Transverse colon (tissue), 4 donors: Measurements from ENCODE around the gene GSDME. TPM values are rescaled to one million over a fixed set of nuclear protein-coding genes. Genes with fewer than 3 reads are reported as not detected.

Experiments
- DNase-seq: peaks from one replicate; pipeline ENCODE4 v3.0.0-alpha.2; 2019
- H3K27ac ChIP-seq, 4 donors: fragments of 200-600 bp; sonication (generic); 2 replicates each; pipeline ENCODE4 v1.5.1; 2016 to 2018; ENCODE audit warnings: inconsistent platforms in 4 of 4
- H3K27me3 ChIP-seq: fragments of 200-600 bp; sonication (generic); 2 replicates; pipeline ENCODE4 v1.5.1; 2017; ENCODE audit warnings: inconsistent platforms
- H3K36me3 ChIP-seq, 4 donors: fragments of 200-600 bp; sonication (generic); 2 replicates each; pipeline ENCODE4 v1.5.1; 2017 to 2019; ENCODE audit warnings: inconsistent platforms in 4 of 4
- H3K4me1 ChIP-seq, 4 donors: fragments of 200-600 bp; sonication (generic); 2 replicates each; pipeline ENCODE4 v1.5.1; 2017 to 2020; ENCODE audit warnings: inconsistent platforms in 4 of 4
- H3K4me3 ChIP-seq, 4 donors: fragments of 200-600 bp; sonication (generic); 1 replicate in 1 of 4; 2 replicates in 3 of 4; pipeline versions ENCODE4 v1.5.1 to v1.6.1; 2017 to 2019; ENCODE audit warnings: inconsistent platforms in 4 of 4
- H3K9me3 ChIP-seq, 2 donors: fragments of 200-600 bp; sonication (generic); 2 replicates each; pipeline ENCODE4 v1.5.1; 2017 to 2019; ENCODE audit warnings: inconsistent platforms in 2 of 2
- EP300 ChIP-seq: sonication (generic); formaldehyde crosslinking; IDR thresholded peaks from one replicate; pipeline ENCODE4 v1.6.1; 2017; ENCODE audit warnings: antibody characterized with exemption, low read depth
- POLR2A ChIP-seq: fragments of 450-650 bp; IDR thresholded peaks from one replicate; pipeline ENCODE4 v1.6.1; 2016; ENCODE audit warnings: antibody characterized with exemption, mild to moderate bottlenecking, moderate library complexity
- POLR2AphosphoS5 ChIP-seq, 3 donors: sonication (generic); formaldehyde crosslinking; IDR thresholded peaks; one replicate each; pipeline ENCODE4 v1.6.1; 2016; ENCODE audit warnings: antibody characterized with exemption in 3 of 3
- WGBS, 2 donors: methylation state at CpG; one replicate each; pipeline ENCODE4 v1.1.5; 2018; ENCODE audit warnings: low coverage in 1 of 2; 5-methylcytosine and 5-hydroxymethylcytosine counted together
- in situ Hi-C, 4 donors: fragments of 200-750 bp; cut with MboI; loops; one replicate each; pipeline versions ENCODE4 v1.15.0 to v1.15.1; 2017; ENCODE audit warnings: low sequenced_read_pairs in 3 of 4, low pct_ligation_motif_present in 1 of 4, low pct_unique_long_range_greater_than_20kb in 1 of 4
- intact Hi-C: fragments of 100-400 bp; cut with DNase I; formaldehyde crosslinking; loops from one replicate; pipeline ENCODE4 v1.15.1; 2023; ENCODE audit warnings: low total_unique reads
- total RNA-seq, 4 donors: library from RNA; depleted of rRNA; stranded (reverse); fragments of >200 nt; gene quantifications; one replicate each; pipeline ENCODE4 v1.1.0, GENCODE V29; 2016
- TF ChIP-seq, protein P1 (sequence below), 5 experiments: fragments of 200-600 bp in 3 of 5; fragments of 450-650 bp in 2 of 5; sonication (generic) in 3 of 5; IDR thresholded peaks; 1 replicate in 2 of 5; 2 replicates in 3 of 5; pipeline ENCODE4 v1.5.1; 2016 to 2017; ENCODE audit warnings: antibody characterized with exemption in 5 of 5, inconsistent platforms in 3 of 5, mild to moderate bottlenecking in 2 of 5, moderate library complexity in 1 of 5

GSDME gene
- total RNA-seq, 4 donors from 2014 or later = 2.2 to 5.2 TPM; not detected in 2

DNA sequence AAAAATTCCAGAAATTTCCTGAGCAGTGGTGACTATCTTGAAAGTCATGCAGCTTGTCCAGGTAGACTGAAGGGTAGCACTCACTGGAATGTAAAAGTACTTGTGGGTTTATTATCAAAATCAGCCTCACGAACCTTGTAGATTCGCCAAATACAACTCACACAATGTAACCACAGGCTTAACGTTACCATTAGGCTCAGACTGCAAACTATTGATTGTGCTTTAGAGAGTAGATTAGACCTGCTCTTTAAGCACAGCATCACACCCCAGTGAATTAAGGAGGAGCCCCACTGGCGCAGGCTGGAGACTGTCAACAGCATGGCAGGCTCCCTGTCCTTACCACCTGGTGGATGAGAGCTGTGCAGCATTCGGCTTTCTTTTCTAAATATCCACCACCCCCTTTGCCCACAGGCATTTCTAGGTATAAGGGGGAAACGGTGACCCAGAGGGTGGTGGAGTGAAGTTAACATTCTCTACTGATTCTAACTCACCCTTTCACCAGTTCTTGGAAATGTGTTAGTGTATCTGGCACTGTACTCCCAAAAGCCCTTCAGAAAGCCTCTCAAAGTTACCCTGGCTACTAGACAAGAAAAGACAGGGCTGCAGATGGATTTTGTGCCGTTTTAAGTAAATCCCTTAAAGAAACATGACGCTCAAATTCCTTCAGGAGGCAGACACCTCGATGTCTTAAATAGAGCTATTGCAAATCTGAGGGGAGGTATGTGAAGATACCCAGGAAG is 56.6 kb downstream of the GSDME start:
- no peak for TF ChIP-seq POLR2A
- no peak for TF ChIP-seq EP300
- TF ChIP-seq, protein P1, sequence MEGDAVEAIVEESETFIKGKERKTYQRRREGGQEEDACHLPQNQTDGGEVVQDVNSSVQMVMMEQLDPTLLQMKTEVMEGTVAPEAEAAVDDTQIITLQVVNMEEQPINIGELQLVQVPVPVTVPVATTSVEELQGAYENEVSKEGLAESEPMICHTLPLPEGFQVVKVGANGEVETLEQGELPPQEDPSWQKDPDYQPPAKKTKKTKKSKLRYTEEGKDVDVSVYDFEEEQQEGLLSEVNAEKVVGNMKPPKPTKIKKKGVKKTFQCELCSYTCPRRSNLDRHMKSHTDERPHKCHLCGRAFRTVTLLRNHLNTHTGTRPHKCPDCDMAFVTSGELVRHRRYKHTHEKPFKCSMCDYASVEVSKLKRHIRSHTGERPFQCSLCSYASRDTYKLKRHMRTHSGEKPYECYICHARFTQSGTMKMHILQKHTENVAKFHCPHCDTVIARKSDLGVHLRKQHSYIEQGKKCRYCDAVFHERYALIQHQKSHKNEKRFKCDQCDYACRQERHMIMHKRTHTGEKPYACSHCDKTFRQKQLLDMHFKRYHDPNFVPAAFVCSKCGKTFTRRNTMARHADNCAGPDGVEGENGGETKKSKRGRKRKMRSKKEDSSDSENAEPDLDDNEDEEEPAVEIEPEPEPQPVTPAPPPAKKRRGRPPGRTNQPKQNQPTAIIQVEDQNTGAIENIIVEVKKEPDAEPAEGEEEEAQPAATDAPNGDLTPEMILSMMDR (IDR thresholded peaks at IDR 0.05) = no peak
- TF ChIP-seq POLR2AphosphoS5 (IDR thresholded peaks at IDR 0.05) = no peak
- in situ Hi-C loops (no loop called here), intact Hi-C loops (no loop called here)
- Histone ChIP-seq H3K9me3 (no peaks in the 10 kb centered on the region), H3K27ac (no peak overlapping the region), H3K36me3 (no peaks in the 10 kb centered on the region), H3K4me3 (no peak overlapping the region), H3K4me1 (no peaks in the 10 kb centered on the region), H3K27me3 (no peaks in the 10 kb centered on the region)
- WGBS, 2 donors = 80 to 83% methylated on average over 2 to 9 of the region's 9 CpGs
- DNase-seq = no peak

DNA sequence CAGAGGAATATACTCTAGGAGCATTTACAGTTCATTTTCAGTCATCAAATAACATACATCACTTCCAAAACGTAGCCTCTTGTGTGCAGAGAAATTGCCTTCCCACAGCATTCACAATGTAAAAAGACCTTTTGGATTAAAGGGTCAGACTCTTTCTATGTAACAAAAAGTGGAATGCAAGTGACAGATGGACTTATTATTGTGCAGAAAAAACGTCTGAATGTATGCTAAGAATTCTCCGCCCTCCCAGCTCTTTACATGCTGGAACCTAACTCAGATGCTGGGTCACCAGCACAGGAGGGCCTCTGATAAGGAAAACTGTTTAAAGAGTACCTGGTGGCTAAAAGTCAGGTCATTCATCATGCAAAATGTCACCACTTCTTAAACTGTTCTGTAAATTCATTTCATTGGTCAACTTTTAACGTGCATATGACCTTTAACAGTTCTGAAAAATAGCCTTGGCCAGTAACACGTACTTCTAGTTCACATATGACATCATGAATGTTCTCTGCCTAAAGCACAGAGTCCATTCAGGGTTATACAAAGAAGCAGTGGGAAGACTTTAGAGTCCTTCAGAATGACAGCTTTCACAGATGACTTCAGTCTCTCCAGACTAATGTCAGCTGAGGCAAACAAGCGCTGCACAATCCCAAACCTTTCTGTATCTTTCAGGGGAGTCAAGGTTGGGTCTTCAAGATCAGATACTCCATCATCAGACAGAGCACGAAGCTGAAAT is 58.6 kb downstream of the GSDME start:
- H3K27me3 ChIP-seq = no peaks in the 10 kb centered on the region
- DNase-seq = no peak
- no peak overlapping the region for H3K4me3 ChIP-seq
- H3K36me3 ChIP-seq = no peaks in the 10 kb centered on the region
- intact Hi-C loops (no loop called here), in situ Hi-C loops (no loop called here)
- no peaks in the 10 kb centered on the region for H3K9me3 ChIP-seq
- no peaks in the 10 kb centered on the region for H3K4me1 ChIP-seq
- H3K27ac ChIP-seq = no peak overlapping the region
- no peak for TF ChIP-seq POLR2A
- 79 to 85% methylated on average over 4 to 7 of the region's 7 CpGs for WGBS, 2 donors

DNA sequence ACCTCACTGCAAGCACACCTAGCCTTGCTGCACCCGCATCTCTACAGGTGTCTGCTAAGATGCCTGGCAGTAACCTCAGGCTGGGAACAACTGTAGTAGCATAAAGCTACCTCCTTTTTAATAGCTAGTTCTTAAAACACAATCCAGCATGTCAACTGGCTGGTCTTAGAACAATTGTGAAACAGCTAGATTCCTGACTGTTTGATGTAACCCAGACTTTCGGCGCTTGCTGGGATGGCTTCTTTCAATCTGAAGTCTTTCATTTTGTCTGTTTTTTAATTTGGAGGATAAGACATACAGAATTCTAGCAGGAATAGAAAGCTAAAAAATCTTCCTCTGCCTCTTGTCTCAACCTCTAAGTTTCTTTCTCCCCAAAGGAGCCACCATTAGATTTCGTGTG is 59.8 kb downstream of the GSDME start:
- in situ Hi-C loops = no loop called here
- intact Hi-C loops = no loop called here
- Histone ChIP-seq H3K27me3 (no peaks in the 10 kb centered on the region), H3K9me3 (no peaks in the 10 kb centered on the region), H3K36me3 (no peaks in the 10 kb centered on the region), H3K27ac (no peak overlapping the region), H3K4me3 (no peak overlapping the region), H3K4me1 (no peaks in the 10 kb centered on the region)
- 82 to 97% methylated on average over 4 of the region's 4 CpGs for WGBS, 2 donors
- TF ChIP-seq POLR2A (no peak), EP300 (no peak), POLR2AphosphoS5 (IDR thresholded peaks at IDR 0.05) (peak in 1 of 3 donors; percentile 52)
- DNase-seq = no peak

DNA sequence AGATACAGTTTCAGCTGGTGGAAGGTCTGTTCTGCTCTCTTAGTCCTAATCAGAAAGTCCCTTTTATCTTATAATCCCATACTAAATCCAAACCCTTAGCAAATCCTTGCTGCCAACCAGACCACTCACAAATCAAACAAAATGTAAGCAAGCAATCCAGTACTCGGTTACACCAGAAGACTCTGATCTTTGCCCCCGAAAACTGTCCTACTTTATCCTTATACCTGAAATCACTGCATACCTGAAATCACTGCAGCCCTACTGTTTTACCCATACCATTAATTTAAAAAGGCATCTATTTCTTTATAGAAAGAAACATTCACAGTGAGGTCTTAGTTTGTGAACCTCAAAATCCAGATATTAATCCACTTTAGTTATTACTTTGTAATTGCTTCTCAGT is 64.7 kb downstream of the GSDME start:
- Histone ChIP-seq H3K4me3 (no peak overlapping the region), H3K36me3 (no peaks in the 10 kb centered on the region), H3K27me3 (no peaks in the 10 kb centered on the region), H3K27ac (no peak overlapping the region), H3K4me1 (no peaks in the 10 kb centered on the region), H3K9me3 (no peaks in the 10 kb centered on the region)
- TF ChIP-seq POLR2A = no peak
- no peak for TF ChIP-seq POLR2AphosphoS5 (IDR thresholded peaks at IDR 0.05)
- TF ChIP-seq, protein P1 (IDR thresholded peaks at IDR 0.05) = no peak
- no peak for TF ChIP-seq EP300
- in situ Hi-C loops (no loop called here), intact Hi-C loops (no loop called here)
- DNase-seq = no peak
- 75 to 79% methylated on average over 2 of the region's 2 CpGs for WGBS, 2 donors

DNA sequence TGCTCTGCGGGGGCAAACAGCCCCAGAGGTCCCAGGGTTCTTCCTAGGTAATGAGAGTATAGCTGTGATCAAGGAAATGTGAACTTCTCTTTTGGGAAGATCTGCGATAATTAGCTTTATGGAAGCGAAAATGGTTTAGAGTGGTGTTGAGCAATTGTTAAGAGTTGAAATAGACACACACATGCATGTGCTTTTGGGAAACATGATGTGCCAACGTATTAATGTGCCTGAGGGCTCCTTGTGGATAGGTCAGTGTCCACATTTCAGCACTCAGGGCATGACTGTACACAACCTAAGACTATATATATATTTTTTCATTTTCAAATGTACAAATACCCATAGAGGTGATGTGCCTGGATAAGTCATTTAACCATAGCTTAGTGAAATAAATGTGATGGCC is 67.0 kb downstream of the GSDME start:
- intact Hi-C loops (no loop called here), in situ Hi-C loops (no loop called here)
- no peaks in the 10 kb centered on the region for H3K36me3 ChIP-seq
- no peak for TF ChIP-seq POLR2A
- no peak for TF ChIP-seq EP300
- TF ChIP-seq, protein P1 (IDR thresholded peaks at IDR 0.05) = no peak
- TF ChIP-seq POLR2AphosphoS5 (IDR thresholded peaks at IDR 0.05) = no peak
- no peaks in the 10 kb centered on the region for H3K9me3 ChIP-seq
- 88 to 92% methylated on average over 3 to 4 of the region's 4 CpGs for WGBS, 2 donors
- H3K27ac ChIP-seq = no peak overlapping the region
- H3K4me1 ChIP-seq = no peaks in the 10 kb centered on the region
- DNase-seq = no peak
- H3K27me3 ChIP-seq = no peaks in the 10 kb centered on the region
- H3K4me3 ChIP-seq = no peak overlapping the region
